ENCODE results near the gene TTLL10.

TTLL10 gene

GRCh38 chr1:1244192-1244811, 70.6 kb downstream of the TTLL10 start:
- H3K4me3 Mint-ChIP-seq: no peak overlapping the region
- no peaks in the 10 kb centered on the region for H3K4me1 Mint-ChIP-seq

DNA sequence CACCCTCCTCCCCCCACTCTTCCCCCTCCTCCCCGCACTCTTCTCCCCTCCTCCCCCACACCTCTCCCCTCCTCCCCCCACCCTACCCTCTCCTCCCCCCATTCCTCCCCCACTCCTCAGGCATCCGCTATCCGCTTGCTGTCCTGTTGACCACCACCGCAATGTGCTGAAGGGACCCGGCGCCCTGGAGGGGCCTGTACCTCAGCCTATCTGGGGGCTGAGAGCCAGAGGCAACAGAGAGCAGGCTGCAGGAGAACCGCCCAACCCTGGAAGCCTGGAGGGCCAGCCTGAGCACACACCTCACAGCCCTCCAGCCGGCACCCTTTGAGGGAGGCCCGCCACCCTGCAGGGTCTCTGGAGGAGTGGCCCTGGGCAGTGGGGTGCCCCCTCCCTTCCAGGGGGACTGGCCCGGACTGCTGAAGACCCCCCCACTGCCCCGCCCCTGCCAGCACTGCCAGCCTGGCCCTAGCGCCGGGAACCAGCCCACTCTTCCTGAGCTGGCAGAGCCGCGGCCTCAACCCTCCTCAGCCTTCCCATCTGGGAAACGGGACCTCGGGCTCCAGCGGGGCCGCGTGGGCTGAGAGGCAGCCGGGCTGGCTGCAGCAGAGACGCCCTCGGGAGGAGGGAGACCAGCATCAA, 71.6 kb downstream of the TTLL10 start:
- Mint-ChIP-seq H3K27ac (no peak overlapping the region), H3K9me3 (no peaks in the 10 kb centered on the region)

More at GRCh38 chr1:1244192-1244811, 70.6 kb downstream of the TTLL10 start:
- Mint-ChIP-seq H3K36me3 (no peaks in the 10 kb centered on the region), H3K9me3 (no peaks in the 10 kb centered on the region), H3K27ac (no peak overlapping the region), H3K27me3 (no peaks in the 10 kb centered on the region)

GRCh38 chr1:1245817-1246576, 72.3 kb downstream of the TTLL10 start:
- H3K27ac Mint-ChIP-seq: no peak overlapping the region
- H3K36me3 Mint-ChIP-seq: no peaks in the 10 kb centered on the region
- H3K27me3 Mint-ChIP-seq: no peaks in the 10 kb centered on the region
- H3K4me3 Mint-ChIP-seq: no peak overlapping the region
- peaks cover 14% of the 10 kb centered on the region for H3K4me1 Mint-ChIP-seq
- H3K9me3 Mint-ChIP-seq: no peaks in the 10 kb centered on the region

More for the DNA sequence above, 71.6 kb downstream of the TTLL10 start:
- H3K4me3 Mint-ChIP-seq: no peak overlapping the region
- H3K36me3 Mint-ChIP-seq: no peaks in the 10 kb centered on the region
- no peaks in the 10 kb centered on the region for H3K27me3 Mint-ChIP-seq
- H3K4me1 Mint-ChIP-seq: peaks cover 8% of the 10 kb centered on the region

GRCh38 chr1:1246577-1247340, 73.1 kb downstream of the TTLL10 start, which contains the start of gene C1QTNF12:
TSS of gene C1QTNF12 (minus strand) at chr1:1246722. CDS start at chr1:1246690, 32 bp downstream.
- no peak within 1 kb of the TSS for H3K27ac Mint-ChIP-seq
- no peaks in the 10 kb centered on the region for H3K36me3 Mint-ChIP-seq
- no peaks in the 10 kb centered on the region for H3K27me3 Mint-ChIP-seq
- peaks cover 16% of the 10 kb centered on the region for H3K4me1 Mint-ChIP-seq
- H3K4me3 Mint-ChIP-seq: no peak within 1 kb of the TSS
- no peaks in the 10 kb centered on the region for H3K9me3 Mint-ChIP-seq

DNA sequence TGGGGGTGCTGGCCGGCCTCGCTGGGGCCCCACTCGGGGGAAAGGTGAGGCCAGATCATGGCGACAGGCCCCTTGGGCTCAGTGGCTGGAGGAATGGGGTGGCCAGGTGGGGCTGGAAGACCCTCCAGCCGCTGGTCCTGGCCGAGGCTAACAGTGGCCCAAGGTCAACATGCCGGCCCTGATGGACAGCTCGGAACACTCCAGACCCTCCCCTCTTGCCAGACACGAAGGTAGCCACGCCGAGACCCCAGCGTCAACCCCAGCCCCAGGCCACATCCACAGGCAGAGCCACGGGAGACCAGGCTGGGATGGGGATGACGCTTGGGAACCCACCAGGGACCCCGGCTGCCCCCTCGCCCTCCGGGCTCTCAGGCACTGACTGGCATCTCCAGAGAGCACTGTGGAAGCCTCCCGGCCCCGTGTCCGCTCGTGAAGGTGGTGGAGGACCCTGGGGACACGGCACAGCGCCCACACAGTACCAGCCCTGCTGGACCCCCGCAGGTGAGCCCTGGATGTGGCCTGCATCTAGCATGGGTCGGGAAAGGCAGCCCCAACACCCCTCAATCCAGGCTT, 73.7 kb downstream of the TTLL10 start:
- Mint-ChIP-seq H3K4me1 (peaks cover 19% of the 10 kb centered on the region), H3K27me3 (no peaks in the 10 kb centered on the region), H3K27ac (no peak overlapping the region), H3K36me3 (no peaks in the 10 kb centered on the region), H3K4me3 (no peak overlapping the region), H3K9me3 (no peaks in the 10 kb centered on the region)
